Measurements from ENCODE around the gene KCNK13.
"Not testable (repeated sequence)": the region's sequence is repeated elsewhere in the genome, so short reads cannot be mapped to it uniquely, and the experiment has no call there.

KCNK13 gene

GRCh38 chr14:90184571-90185266, 122.9 kb downstream of the KCNK13 start:
- H3K27ac ChIP-seq (ENCODE audit: low read depth, low read length), result no peak overlapping the region
- no peak overlapping the region for H3K4me3 ChIP-seq (ENCODE audit: low read length)
- H3K36me3 ChIP-seq (ENCODE audit: control insufficient read depth, insufficient read depth, low read length), result no peaks in the 10 kb centered on the region
- no peak overlapping the region for H3K9ac ChIP-seq (ENCODE audit: low read length)
- H3K27me3 ChIP-seq (ENCODE audit: control insufficient read depth, insufficient read depth, low read length), result no peaks in the 10 kb centered on the region
- no peaks in the 10 kb centered on the region for H3K4me1 ChIP-seq (ENCODE audit: control insufficient read depth, insufficient read depth, low read length)

GRCh38 chr14:90188588-90188987, 126.8 kb downstream of the KCNK13 start:
- Histone ChIP-seq H3K27ac (ENCODE audit: low read depth, low read length) (no peak overlapping the region), H3K36me3 (ENCODE audit: control insufficient read depth, insufficient read depth, low read length) (no peaks in the 10 kb centered on the region), H3K4me3 (ENCODE audit: low read length) (no peak overlapping the region), H3K4me1 (ENCODE audit: control insufficient read depth, insufficient read depth, low read length) (no peaks in the 10 kb centered on the region), H3K9ac (ENCODE audit: low read length) (no peak overlapping the region), H3K27me3 (ENCODE audit: control insufficient read depth, insufficient read depth, low read length) (no peaks in the 10 kb centered on the region)

- Histone ChIP-seq H3K27me3 (ENCODE audit: control insufficient read depth, insufficient read depth, low read length) (peaks cover 2% of the 10 kb centered on the region), H3K4me3 (ENCODE audit: low read length) (no peak overlapping the region), H3K27ac (ENCODE audit: low read depth, low read length) (no peak overlapping the region)
Observed at GRCh38 chr14:90191154-90191553, 129.4 kb downstream of the KCNK13 start.

GRCh38 chr14:90191585-90191984, 129.8 kb downstream of the KCNK13 start:
- Histone ChIP-seq H3K4me3 (ENCODE audit: low read length) (no peak overlapping the region), H3K36me3 (ENCODE audit: control insufficient read depth, insufficient read depth, low read length) (no peaks in the 10 kb centered on the region)

More at GRCh38 chr14:90191154-90191553, 129.4 kb downstream of the KCNK13 start:
- H3K36me3 ChIP-seq (ENCODE audit: control insufficient read depth, insufficient read depth, low read length), result no peaks in the 10 kb centered on the region
- no peak overlapping the region for H3K9ac ChIP-seq (ENCODE audit: low read length)
- no peaks in the 10 kb centered on the region for H3K4me1 ChIP-seq (ENCODE audit: control insufficient read depth, insufficient read depth, low read length)

GRCh38 chr14:90193925-90194324, 132.1 kb downstream of the KCNK13 start:
- Histone ChIP-seq H3K36me3 (ENCODE audit: control insufficient read depth, insufficient read depth, low read length) (no peaks in the 10 kb centered on the region), H3K4me3 (ENCODE audit: low read length) (no peak overlapping the region), H3K27me3 (ENCODE audit: control insufficient read depth, insufficient read depth, low read length) (peaks cover 2% of the 10 kb centered on the region), H3K9ac (ENCODE audit: low read length) (no peak overlapping the region), H3K4me1 (ENCODE audit: control insufficient read depth, insufficient read depth, low read length) (no peaks in the 10 kb centered on the region), H3K27ac (ENCODE audit: low read depth, low read length) (no peak overlapping the region)

More at GRCh38 chr14:90191585-90191984, 129.8 kb downstream of the KCNK13 start:
- no peaks in the 10 kb centered on the region for H3K4me1 ChIP-seq (ENCODE audit: control insufficient read depth, insufficient read depth, low read length)
- H3K27ac ChIP-seq (ENCODE audit: low read depth, low read length), result no peak overlapping the region
- no peak overlapping the region for H3K9ac ChIP-seq (ENCODE audit: low read length)
- peaks cover 2% of the 10 kb centered on the region for H3K27me3 ChIP-seq (ENCODE audit: control insufficient read depth, insufficient read depth, low read length)

GRCh38 chr14:90194706-90195105, 132.9 kb downstream of the KCNK13 start:
- H3K4me3 ChIP-seq (ENCODE audit: low read length), result no peak overlapping the region
- H3K9ac ChIP-seq (ENCODE audit: low read length), result no peak overlapping the region
- no peaks in the 10 kb centered on the region for H3K36me3 ChIP-seq (ENCODE audit: control insufficient read depth, insufficient read depth, low read length)
- no peaks in the 10 kb centered on the region for H3K4me1 ChIP-seq (ENCODE audit: control insufficient read depth, insufficient read depth, low read length)
- no peak overlapping the region for H3K27ac ChIP-seq (ENCODE audit: low read depth, low read length)
- H3K27me3 ChIP-seq (ENCODE audit: control insufficient read depth, insufficient read depth, low read length), result peaks cover 2% of the 10 kb centered on the region

GRCh38 chr14:90198541-90199060, 136.8 kb downstream of the KCNK13 start:
- no peak overlapping the region for H3K9ac ChIP-seq (ENCODE audit: low read length)
- no peaks in the 10 kb centered on the region for H3K36me3 ChIP-seq (ENCODE audit: control insufficient read depth, insufficient read depth, low read length)
- H3K4me3 ChIP-seq (ENCODE audit: low read length), result no peak overlapping the region
- no peaks in the 10 kb centered on the region for H3K4me1 ChIP-seq (ENCODE audit: control insufficient read depth, insufficient read depth, low read length)
- peaks cover 2% of the 10 kb centered on the region for H3K27me3 ChIP-seq (ENCODE audit: control insufficient read depth, insufficient read depth, low read length)
- no peak overlapping the region for H3K27ac ChIP-seq (ENCODE audit: low read depth, low read length)

GRCh38 chr14:90200546-90200945, 138.8 kb downstream of the KCNK13 start:
- H3K27me3 ChIP-seq (ENCODE audit: control insufficient read depth, insufficient read depth, low read length); H3K4me1 ChIP-seq (ENCODE audit: control insufficient read depth, insufficient read depth, low read length); H3K4me3 ChIP-seq (ENCODE audit: low read length); H3K9ac ChIP-seq (ENCODE audit: low read length); H3K36me3 ChIP-seq (ENCODE audit: control insufficient read depth, insufficient read depth, low read length); H3K27ac ChIP-seq (ENCODE audit: low read depth, low read length): not testable (repeated sequence)

- Histone ChIP-seq H3K27me3 (ENCODE audit: control insufficient read depth, insufficient read depth, low read length) (no peaks in the 10 kb centered on the region), H3K36me3 (ENCODE audit: control insufficient read depth, insufficient read depth, low read length) (no peaks in the 10 kb centered on the region), H3K9ac (ENCODE audit: low read length) (no peak overlapping the region), H3K4me3 (ENCODE audit: low read length) (no peak overlapping the region), H3K27ac (ENCODE audit: low read depth, low read length) (no peak overlapping the region), H3K4me1 (ENCODE audit: control insufficient read depth, insufficient read depth, low read length) (no peaks in the 10 kb centered on the region)
Observed at GRCh38 chr14:90201344-90201743, 139.6 kb downstream of the KCNK13 start.

GRCh38 chr14:90204516-90204915, 142.7 kb downstream of the KCNK13 start:
- no peaks in the 10 kb centered on the region for H3K27me3 ChIP-seq (ENCODE audit: control insufficient read depth, insufficient read depth, low read length)

GRCh38 chr14:90213099-90213748, 151.4 kb downstream of the KCNK13 start:
- Histone ChIP-seq H3K27me3 (ENCODE audit: control insufficient read depth, insufficient read depth, low read length) (no peaks in the 10 kb centered on the region), H3K4me1 (ENCODE audit: control insufficient read depth, insufficient read depth, low read length) (no peaks in the 10 kb centered on the region), H3K36me3 (ENCODE audit: control insufficient read depth, insufficient read depth, low read length) (no peaks in the 10 kb centered on the region), H3K9ac (ENCODE audit: low read length) (no peak overlapping the region), H3K4me3 (ENCODE audit: low read length) (no peak overlapping the region), H3K27ac (ENCODE audit: low read depth, low read length) (no peak overlapping the region)

More at GRCh38 chr14:90204516-90204915, 142.7 kb downstream of the KCNK13 start:
- H3K9ac ChIP-seq (ENCODE audit: low read length), result no peak overlapping the region
- no peaks in the 10 kb centered on the region for H3K4me1 ChIP-seq (ENCODE audit: control insufficient read depth, insufficient read depth, low read length)
- no peak overlapping the region for H3K27ac ChIP-seq (ENCODE audit: low read depth, low read length)
- no peak overlapping the region for H3K4me3 ChIP-seq (ENCODE audit: low read length)
- no peaks in the 10 kb centered on the region for H3K36me3 ChIP-seq (ENCODE audit: control insufficient read depth, insufficient read depth, low read length)

GRCh38 chr14:90228478-90228877, 166.7 kb downstream of the KCNK13 start:
- Histone ChIP-seq H3K4me3 (ENCODE audit: low read length) (no peak overlapping the region), H3K4me1 (ENCODE audit: control insufficient read depth, insufficient read depth, low read length) (no peaks in the 10 kb centered on the region), H3K27me3 (ENCODE audit: control insufficient read depth, insufficient read depth, low read length) (no peaks in the 10 kb centered on the region), H3K36me3 (ENCODE audit: control insufficient read depth, insufficient read depth, low read length) (no peaks in the 10 kb centered on the region), H3K9ac (ENCODE audit: low read length) (no peak overlapping the region), H3K27ac (ENCODE audit: low read depth, low read length) (no peak overlapping the region)

GRCh38 chr14:90229942-90230341, 168.1 kb downstream of the KCNK13 start:
- H3K27ac ChIP-seq (ENCODE audit: low read depth, low read length); H3K27me3 ChIP-seq (ENCODE audit: control insufficient read depth, insufficient read depth, low read length); H3K4me1 ChIP-seq (ENCODE audit: control insufficient read depth, insufficient read depth, low read length); H3K36me3 ChIP-seq (ENCODE audit: control insufficient read depth, insufficient read depth, low read length); H3K4me3 ChIP-seq (ENCODE audit: low read length); H3K9ac ChIP-seq (ENCODE audit: low read length): not testable (repeated sequence)

Measured in rectal smooth muscle tissue (tissue), 1 donor.